ENCODE data around the gene TUBB8B.
A peak's percentile ranks its signal among the peaks of the same experiment; 100 is the strongest.
"Not testable (repeated sequence)": the region's sequence is repeated elsewhere in the genome, so short reads cannot be mapped to it uniquely, and the experiment has no call there.

Gene TUBB8B

GRCh38 chr18:49176-49665 lies at the start of gene TUBB8B:
TSS of gene TUBB8B (minus strand) at chr18:49615. CDS start at chr18:49557, 58 bp downstream.
- ATAC-seq (ENCODE audit: low read depth); H3K27me3 Mint-ChIP-seq; H3K27ac Mint-ChIP-seq: not testable (repeated sequence)

GRCh38 chr18:97252-97914 lies 48.0 kb upstream of the TUBB8B start:
- DNase-seq (ENCODE audit: low spot score in 2 of 2) (peak; percentile 47 to 55), ATAC-seq (ENCODE audit: low read depth) (peak; percentile 25)
- not testable (repeated sequence) for H3K9me3 Mint-ChIP-seq, H3K4me3 Mint-ChIP-seq, H3K36me3 Mint-ChIP-seq, H3K27me3 Mint-ChIP-seq, H3K4me1 Mint-ChIP-seq
- peak overlapping the region; percentile 75 for H3K27ac Mint-ChIP-seq

More at GRCh38 chr18:49176-49665, at the start of gene TUBB8B:
- not testable (repeated sequence) for H3K36me3 Mint-ChIP-seq; H3K4me3 Mint-ChIP-seq; H3K9me3 Mint-ChIP-seq; H3K4me1 Mint-ChIP-seq; DNase-seq (ENCODE audit: low spot score in 2 of 2)

DNA sequence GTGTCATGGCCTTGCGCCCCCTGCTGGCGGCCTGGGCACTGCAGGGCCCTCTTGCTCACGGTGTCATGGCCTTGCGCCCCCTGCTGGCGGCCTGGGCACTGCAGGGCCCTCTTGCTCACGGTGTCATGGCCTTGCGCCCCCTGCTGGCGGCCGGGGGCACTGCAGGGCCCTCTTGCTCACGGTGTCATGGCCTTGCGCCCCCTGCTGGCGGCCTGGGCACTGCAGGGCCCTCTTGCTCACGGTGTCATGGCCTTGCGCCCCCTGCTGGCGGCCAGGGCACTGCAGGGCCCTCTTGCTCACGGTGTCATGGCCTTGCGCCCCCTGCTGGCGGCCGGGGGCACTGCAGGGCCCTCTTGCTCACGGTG lies 47.3 kb upstream of the TUBB8B start:
- ATAC-seq (ENCODE audit: low read depth); H3K4me3 Mint-ChIP-seq; H3K27me3 Mint-ChIP-seq; H3K9me3 Mint-ChIP-seq; H3K4me1 Mint-ChIP-seq; H3K27ac Mint-ChIP-seq; H3K36me3 Mint-ChIP-seq: not testable (repeated sequence)
- DNase-seq (ENCODE audit: low spot score in 2 of 2) = peak; percentile 60 to 73

GRCh38 chr18:96101-96766 lies 46.8 kb upstream of the TUBB8B start:
- H3K27ac Mint-ChIP-seq = peak overlapping the region; percentile 83
- H3K36me3 Mint-ChIP-seq, H3K27me3 Mint-ChIP-seq, H3K9me3 Mint-ChIP-seq, H3K4me1 Mint-ChIP-seq, H3K4me3 Mint-ChIP-seq: not testable (repeated sequence)
- peak; percentile 30 to 38 for DNase-seq (ENCODE audit: low spot score in 2 of 2)
- ATAC-seq (ENCODE audit: low read depth) = peak; percentile 59

GRCh38 chr18:95580-95979 lies 46.2 kb upstream of the TUBB8B start:
- H3K9me3 Mint-ChIP-seq; ATAC-seq (ENCODE audit: low read depth); H3K36me3 Mint-ChIP-seq; H3K4me3 Mint-ChIP-seq; H3K27me3 Mint-ChIP-seq; H3K4me1 Mint-ChIP-seq: not testable (repeated sequence)
- DNase-seq (ENCODE audit: low spot score in 2 of 2) = peak in 1 of 2 donors; percentile 22
- peak overlapping the region; percentile 83 for H3K27ac Mint-ChIP-seq

GRCh38 chr18:93897-94408 lies 44.5 kb upstream of the TUBB8B start:
- not testable (repeated sequence) for H3K27ac Mint-ChIP-seq, H3K9me3 Mint-ChIP-seq, H3K36me3 Mint-ChIP-seq, H3K4me1 Mint-ChIP-seq, H3K27me3 Mint-ChIP-seq, H3K4me3 Mint-ChIP-seq
- peak in 1 of 2 donors; percentile 3 for DNase-seq (ENCODE audit: low spot score in 2 of 2)
- ATAC-seq (ENCODE audit: low read depth) = peak; percentile 3

DNA sequence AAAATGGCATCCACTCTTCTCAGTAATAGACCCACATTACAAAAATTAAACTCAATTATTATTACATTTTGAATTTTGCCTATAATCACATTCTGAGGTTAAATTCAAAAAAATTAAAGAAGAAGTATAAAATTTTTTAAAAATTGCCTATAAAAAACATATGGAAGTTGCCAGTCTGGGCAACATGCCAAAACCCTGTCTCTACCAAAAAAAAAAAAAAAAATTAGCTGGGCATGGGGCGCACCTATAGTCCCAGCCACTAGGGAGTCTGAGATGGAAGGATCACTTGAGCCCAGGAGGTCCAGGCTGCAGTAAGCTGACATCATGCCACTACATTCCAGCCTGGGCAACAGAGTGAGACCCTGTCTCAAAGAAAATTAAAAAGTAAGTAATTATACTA lies 42.1 kb upstream of the TUBB8B start:
- not testable (repeated sequence) for DNase-seq (ENCODE audit: low spot score in 2 of 2); H3K4me3 Mint-ChIP-seq; H3K27me3 Mint-ChIP-seq

DNA sequence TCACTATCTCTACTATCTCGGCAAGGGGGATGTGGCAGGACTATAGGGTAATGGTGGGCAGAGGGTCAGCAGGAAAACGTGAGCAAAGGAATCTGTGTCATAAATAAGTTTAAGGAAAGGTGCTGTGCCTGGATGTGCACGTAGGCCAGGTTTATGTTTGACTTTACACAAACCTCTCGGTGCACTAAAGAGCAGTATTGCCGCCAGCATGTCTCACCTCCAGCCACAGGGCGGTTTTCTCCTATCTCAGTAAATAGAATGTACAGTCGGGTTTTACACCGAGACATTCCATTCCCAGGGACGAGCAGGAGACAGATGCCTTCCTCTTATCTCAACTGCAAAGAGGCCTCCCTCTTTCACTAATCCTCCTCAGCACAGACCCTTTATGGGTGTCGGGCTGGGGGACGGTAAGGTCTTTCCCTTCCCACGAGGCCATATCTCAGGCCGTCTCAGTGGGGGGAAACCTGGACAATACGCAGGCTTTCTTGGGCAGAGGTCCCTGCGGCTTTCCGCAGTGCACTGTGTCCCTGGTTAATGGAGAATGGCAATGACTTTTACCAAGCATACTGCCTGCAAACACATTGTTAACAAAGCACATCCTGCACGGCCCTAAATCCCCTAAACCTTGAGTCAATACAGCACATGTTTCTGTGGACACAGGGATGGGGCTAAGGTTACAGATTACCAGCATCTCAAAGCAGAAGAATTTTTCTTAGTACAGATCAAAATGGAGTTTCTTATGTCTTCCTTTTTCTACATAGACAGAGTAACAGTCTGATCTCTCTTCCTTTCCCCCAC lies 41.2 kb upstream of the TUBB8B start:
- H3K9me3 Mint-ChIP-seq; DNase-seq (ENCODE audit: low spot score in 2 of 2); H3K27me3 Mint-ChIP-seq; H3K4me3 Mint-ChIP-seq; H3K4me1 Mint-ChIP-seq; H3K36me3 Mint-ChIP-seq; ATAC-seq (ENCODE audit: low read depth); H3K27ac Mint-ChIP-seq: not testable (repeated sequence)

More for the DNA sequence above, 42.1 kb upstream of the TUBB8B start:
- H3K36me3 Mint-ChIP-seq; H3K27ac Mint-ChIP-seq; ATAC-seq (ENCODE audit: low read depth); H3K9me3 Mint-ChIP-seq; H3K4me1 Mint-ChIP-seq: not testable (repeated sequence)

GRCh38 chr18:89124-89523 lies 39.7 kb upstream of the TUBB8B start:
- H3K36me3 Mint-ChIP-seq; H3K9me3 Mint-ChIP-seq; H3K4me3 Mint-ChIP-seq; H3K27me3 Mint-ChIP-seq; DNase-seq (ENCODE audit: low spot score in 2 of 2); H3K27ac Mint-ChIP-seq; ATAC-seq (ENCODE audit: low read depth); H3K4me1 Mint-ChIP-seq: not testable (repeated sequence)

GRCh38 chr18:84801-85200 lies 35.4 kb upstream of the TUBB8B start:
- peaks cover 12% of the 10 kb centered on the region for H3K27me3 Mint-ChIP-seq
- not testable (repeated sequence) for H3K36me3 Mint-ChIP-seq; DNase-seq (ENCODE audit: low spot score in 2 of 2); H3K4me3 Mint-ChIP-seq; H3K27ac Mint-ChIP-seq; H3K4me1 Mint-ChIP-seq; ATAC-seq (ENCODE audit: low read depth); H3K9me3 Mint-ChIP-seq

DNA sequence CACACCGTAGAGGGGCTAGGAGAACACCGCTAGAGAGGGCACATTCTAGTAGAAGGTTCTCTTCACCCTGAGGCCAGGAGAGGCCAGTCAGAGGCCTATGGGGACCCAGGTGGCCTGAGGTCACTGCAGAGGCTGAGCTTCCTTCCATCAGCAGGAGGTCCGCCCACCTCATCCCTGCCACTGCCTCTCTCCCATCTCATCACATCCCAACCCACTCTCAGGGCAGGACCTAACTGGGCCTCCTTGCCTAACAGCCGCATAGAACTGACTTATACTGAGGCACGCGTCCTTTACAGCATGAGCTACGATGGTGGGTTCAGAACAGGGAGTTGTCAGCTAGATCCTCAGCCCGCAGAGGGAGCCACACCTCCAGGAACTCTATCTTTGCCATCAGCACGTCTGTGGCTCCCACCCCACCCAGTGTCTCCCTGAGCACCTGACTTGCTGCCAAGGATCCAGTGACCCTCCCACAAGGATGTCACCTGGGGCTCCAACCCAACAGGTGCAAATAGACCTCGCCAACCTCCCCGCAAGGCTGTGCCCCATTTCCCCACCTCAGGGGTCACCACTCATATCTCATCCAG lies 33.3 kb upstream of the TUBB8B start:
- not testable (repeated sequence) for H3K4me1 Mint-ChIP-seq; H3K27ac Mint-ChIP-seq; H3K36me3 Mint-ChIP-seq; H3K9me3 Mint-ChIP-seq; ATAC-seq (ENCODE audit: low read depth); H3K4me3 Mint-ChIP-seq; DNase-seq (ENCODE audit: low spot score in 2 of 2)
- H3K27me3 Mint-ChIP-seq = peaks cover 15% of the 10 kb centered on the region

DNA sequence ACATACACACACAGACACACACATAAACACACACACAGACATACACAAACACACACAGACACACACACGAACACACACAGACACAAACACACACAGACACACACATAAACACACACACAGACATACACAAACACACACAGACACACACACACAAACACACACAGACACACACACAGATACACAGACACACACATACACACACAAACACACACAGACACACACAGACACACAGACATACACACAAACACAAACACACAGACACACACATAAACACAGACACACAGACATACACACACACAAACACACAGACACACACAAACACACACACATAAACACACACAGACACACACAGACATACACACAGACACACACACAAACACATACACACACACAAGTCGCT lies 31.5 kb upstream of the TUBB8B start:
- peak in 1 of 2 donors; percentile 0 for DNase-seq (ENCODE audit: low spot score in 2 of 2)
- H3K4me3 Mint-ChIP-seq; H3K9me3 Mint-ChIP-seq; H3K4me1 Mint-ChIP-seq; H3K27ac Mint-ChIP-seq; H3K36me3 Mint-ChIP-seq; ATAC-seq (ENCODE audit: low read depth): not testable (repeated sequence)
- peaks cover 14% of the 10 kb centered on the region for H3K27me3 Mint-ChIP-seq

DNA sequence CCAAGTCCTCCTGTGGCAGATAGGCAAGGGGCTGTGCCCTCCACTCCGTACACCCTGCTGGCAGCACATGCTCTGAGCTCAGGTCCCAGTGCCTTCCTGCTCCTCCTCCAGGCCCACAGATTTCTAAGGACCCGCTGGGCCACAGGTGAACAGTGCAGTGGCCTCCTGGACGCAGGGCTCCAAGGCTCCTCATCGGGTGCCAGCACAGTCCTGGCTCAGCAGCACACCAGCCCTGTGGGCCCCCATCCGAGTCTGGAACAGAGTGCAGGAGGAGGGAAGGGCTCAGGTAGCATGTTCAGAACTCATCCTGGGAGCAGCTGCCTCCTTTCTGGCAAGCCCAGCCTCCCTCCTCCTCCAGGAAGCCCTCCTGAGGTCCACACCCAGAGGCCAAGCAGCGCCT lies 30.8 kb upstream of the TUBB8B start:
- H3K4me3 Mint-ChIP-seq; ATAC-seq (ENCODE audit: low read depth); H3K4me1 Mint-ChIP-seq; H3K9me3 Mint-ChIP-seq; H3K36me3 Mint-ChIP-seq; H3K27ac Mint-ChIP-seq: not testable (repeated sequence)
- peak in 1 of 2 donors; percentile 7 for DNase-seq (ENCODE audit: low spot score in 2 of 2)
- peaks cover 13% of the 10 kb centered on the region for H3K27me3 Mint-ChIP-seq

Measured in memory B cell (primary cell).